ENCODE results near the gene CCDC137. TPM values are rescaled to one million over a fixed set of nuclear protein-coding genes. Genes with fewer than 3 reads are reported as not detected.
A peak's percentile ranks its signal among the peaks of the same experiment; 100 is the strongest.

Gene CCDC137
- total and polyA plus RNA-seq, 2 of the 13 experiments (the other 11 are each of a cell fraction or from before 2014, with no cell fraction given), result 14.6 to 39.1 TPM

- TF ChIP-seq ATF7-NPFF (CRISPR knock-in tag; IDR thresholded peaks at IDR 0.05; ENCODE audit: low read depth), result peak; percentile 40; the same call in 1 of the 2 replicates
- peak; percentile 35; the same call in 1 of the 2 replicates for TF ChIP-seq SIN3A (IDR thresholded peaks at IDR 0.05; ENCODE audit: borderline replicate concordance, low read depth, low read length)
- TF ChIP-seq ZNF576 (CRISPR knock-in tag; IDR thresholded peaks at IDR 0.05), result peak; percentile 66; the same call in 1 of the 2 replicates
- no peak for TF ChIP-seq TCF7 (IDR thresholded peaks at IDR 0.05; ENCODE audit: low read depth)
- TF ChIP-seq ZNF446 (CRISPR knock-in tag; IDR thresholded peaks at IDR 0.05), result no peak
- TF ChIP-seq, protein P1, sequence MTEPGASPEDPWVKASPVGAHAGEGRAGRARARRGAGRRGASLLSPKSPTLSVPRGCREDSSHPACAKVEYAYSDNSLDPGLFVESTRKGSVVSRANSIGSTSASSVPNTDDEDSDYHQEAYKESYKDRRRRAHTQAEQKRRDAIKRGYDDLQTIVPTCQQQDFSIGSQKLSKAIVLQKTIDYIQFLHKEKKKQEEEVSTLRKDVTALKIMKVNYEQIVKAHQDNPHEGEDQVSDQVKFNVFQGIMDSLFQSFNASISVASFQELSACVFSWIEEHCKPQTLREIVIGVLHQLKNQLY (CRISPR knock-in tag; IDR thresholded peaks at IDR 0.05), result peak; percentile 35; the same call in 1 of the 2 replicates
- no peak for TF ChIP-seq FUBP1 (CRISPR knock-in tag; IDR thresholded peaks at IDR 0.05; ENCODE audit: borderline replicate concordance)
- no peak for TF ChIP-seq ZSCAN20 (CRISPR knock-in tag; IDR thresholded peaks at IDR 0.05; ENCODE audit: borderline replicate concordance)
- peak; percentile 69; the same call in 1 of the 2 replicates for TF ChIP-seq ZNF616 (CRISPR knock-in tag; IDR thresholded peaks at IDR 0.05; ENCODE audit: low read depth)
- TF ChIP-seq ZSCAN12 (CRISPR knock-in tag; IDR thresholded peaks at IDR 0.05), result 0 out of 2 replicates have a peak, but pooled peaks have one; percentile 46
- peak; percentile 81; the same call in 1 of the 2 replicates for TF ChIP-seq MAF1 (CRISPR knock-in tag; IDR thresholded peaks at IDR 0.05; ENCODE audit: borderline replicate concordance)
- peak; percentile 95 for TF ChIP-seq ZFX (CRISPR knock-in tag; IDR thresholded peaks at IDR 0.05; ENCODE audit: low read depth)
- TF ChIP-seq RCOR2 (CRISPR knock-in tag; IDR thresholded peaks at IDR 0.05), result 0 out of 2 replicates have a peak, but pooled peaks have one; percentile 16
- TF ChIP-seq ZNF567 (CRISPR knock-in tag; IDR thresholded peaks at IDR 0.05; ENCODE audit: borderline replicate concordance), result no peak; the same call in 1 of the 2 replicates
- no peak for TF ChIP-seq PLRG1 (conservative IDR thresholded peaks at IDR 0.05)
- no peak for TF ChIP-seq HMGA1 (CRISPR knock-in tag; conservative IDR thresholded peaks at IDR 0.05)
- peak; percentile 69; the same call in 1 of the 2 replicates for TF ChIP-seq SAFB2 (CRISPR knock-in tag; IDR thresholded peaks at IDR 0.05; ENCODE audit: borderline replicate concordance, low read depth)
- TF ChIP-seq, protein P2, sequence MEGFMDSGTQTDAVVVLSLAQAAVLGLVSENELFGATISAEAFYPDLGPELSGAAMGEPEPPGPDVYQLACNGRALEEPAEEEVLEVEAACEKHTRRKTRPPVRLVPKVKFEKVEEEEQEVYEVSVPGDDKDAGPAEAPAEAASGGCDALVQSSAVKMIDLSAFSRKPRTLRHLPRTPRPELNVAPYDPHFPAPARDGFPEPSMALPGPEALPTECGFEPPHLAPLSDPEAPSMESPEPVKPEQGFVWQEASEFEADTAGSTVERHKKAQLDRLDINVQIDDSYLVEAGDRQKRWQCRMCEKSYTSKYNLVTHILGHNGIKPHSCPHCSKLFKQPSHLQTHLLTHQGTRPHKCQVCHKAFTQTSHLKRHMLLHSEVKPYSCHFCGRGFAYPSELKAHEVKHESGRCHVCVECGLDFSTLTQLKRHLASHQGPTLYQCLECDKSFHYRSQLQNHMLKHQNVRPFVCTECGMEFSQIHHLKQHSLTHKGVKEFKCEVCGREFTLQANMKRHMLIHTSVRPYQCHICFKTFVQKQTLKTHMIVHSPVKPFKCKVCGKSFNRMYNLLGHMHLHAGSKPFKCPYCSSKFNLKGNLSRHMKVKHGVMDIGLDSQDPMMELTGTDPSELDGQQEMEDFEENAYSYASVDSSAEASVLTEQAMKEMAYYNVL (CRISPR knock-in tag; IDR thresholded peaks at IDR 0.05; ENCODE audit: borderline replicate concordance), result peak; percentile 84; the same call in 1 of the 2 replicates
- TF ChIP-seq TEAD3 (CRISPR knock-in tag; optimal IDR thresholded peaks at IDR 0.05; ENCODE audit: borderline replicate concordance), result no peak
- peak; percentile 82; the same call in 1 of the 2 replicates for TF ChIP-seq ZMYM3 (CRISPR knock-in tag; IDR thresholded peaks at IDR 0.05)
- no peak for TF ChIP-seq ATF1 (CRISPR knock-in tag; IDR thresholded peaks at IDR 0.05)
- peak; percentile 78 for TF ChIP-seq PHF8 (CRISPR knock-in tag; IDR thresholded peaks at IDR 0.05)
- 0 out of 2 replicates have a peak, but pooled peaks have one; percentile 42 for TF ChIP-seq KLF13 (CRISPR knock-in tag; IDR thresholded peaks at IDR 0.05)
- TF ChIP-seq, protein P3, sequence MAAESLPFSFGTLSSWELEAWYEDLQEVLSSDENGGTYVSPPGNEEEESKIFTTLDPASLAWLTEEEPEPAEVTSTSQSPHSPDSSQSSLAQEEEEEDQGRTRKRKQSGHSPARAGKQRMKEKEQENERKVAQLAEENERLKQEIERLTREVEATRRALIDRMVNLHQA (CRISPR knock-in tag; IDR thresholded peaks at IDR 0.05), result no peak
- peak; percentile 72; the same call in 1 of the 2 replicates for TF ChIP-seq TMF1 (CRISPR knock-in tag; IDR thresholded peaks at IDR 0.05; ENCODE audit: low read depth)
These were observed 47.2 kb downstream of the CCDC137 start (continued) for GRCh38 chr17:81713556-81714411.
